HCT116 (cell line): Measurements from ENCODE around the gene EHMT1.
"Not testable (repeated sequence)": the region's sequence is repeated elsewhere in the genome, so short reads cannot be mapped to it uniquely, and the experiment has no call there.

Source experiments
- ATF3 ChIP-seq: IDR thresholded peaks from 2 replicates; pipeline ENCODE4 v1.6.1; 2012
- CBX3 ChIP-seq: IDR thresholded peaks from 2 replicates; pipeline ENCODE4 v1.6.1; 2012; ENCODE audit warnings: low read depth
- CTCF ChIP-seq, 3 experiments: fragments of 200-600 bp in 1 of 3; sonication (generic) in 1 of 3; IDR thresholded peaks in 2 of 3; conservative IDR thresholded peaks in 1 of 3; 2 replicates each; pipeline ENCODE4 v1.5.1; 2012 to 2017; ENCODE audit warnings: low read depth in 2 of 3, low read length in 2 of 3, antibody characterized with exemption in 1 of 3, borderline replicate concordance in 1 of 3, control low read depth in 1 of 3, mild to moderate bottlenecking in 1 of 3, mixed read lengths in 1 of 3, mixed run types in 1 of 3, moderate library complexity in 1 of 3; ENCODE audit not compliant: insufficient read depth in 1 of 3
- EZH2 ChIP-seq: fragments of 200-600 bp; sonication (generic); IDR thresholded peaks from 2 replicates; pipeline ENCODE4 v1.6.1; 2017; ENCODE audit warnings: antibody characterized with exemption, mixed run types
- EZH2phosphoT487 ChIP-seq: fragments of 200-600 bp; IDR thresholded peaks from 2 replicates; pipeline ENCODE4 v1.6.1; 2018; ENCODE audit warnings: antibody characterized with exemption, borderline replicate concordance
- FOSL1 ChIP-seq: IDR thresholded peaks from 2 replicates; pipeline ENCODE4 v1.6.1; 2012; ENCODE audit warnings: low read depth
- JUND ChIP-seq: IDR thresholded peaks from 2 replicates; pipeline ENCODE4 v1.6.1; 2012
- POLR2A ChIP-seq: IDR thresholded peaks from 2 replicates; pipeline ENCODE4 v1.7.0; 2011; ENCODE audit warnings: borderline replicate concordance; ENCODE audit not compliant: insufficient read depth, insufficient read length; ENCODE audit errors: extremely low read depth
- TF ChIP-seq, protein P1 (sequence below): IDR thresholded peaks from 2 replicates; pipeline ENCODE4 v1.6.1; 2012; ENCODE audit warnings: low read depth

- TF ChIP-seq CTCF (IDR thresholded peaks at IDR 0.05 in 2 of 3, conservative IDR thresholded peaks at IDR 0.05 in 1 of 3; ENCODE audit: borderline replicate concordance in 1 of 3, insufficient read depth in 1 of 3, low read depth in 2 of 3, low read length in 2 of 3); CBX3; JUND; ATF3; FOSL1; POLR2A; EZH2; EZH2phosphoT487: not testable (repeated sequence)
- TF ChIP-seq, protein P1, sequence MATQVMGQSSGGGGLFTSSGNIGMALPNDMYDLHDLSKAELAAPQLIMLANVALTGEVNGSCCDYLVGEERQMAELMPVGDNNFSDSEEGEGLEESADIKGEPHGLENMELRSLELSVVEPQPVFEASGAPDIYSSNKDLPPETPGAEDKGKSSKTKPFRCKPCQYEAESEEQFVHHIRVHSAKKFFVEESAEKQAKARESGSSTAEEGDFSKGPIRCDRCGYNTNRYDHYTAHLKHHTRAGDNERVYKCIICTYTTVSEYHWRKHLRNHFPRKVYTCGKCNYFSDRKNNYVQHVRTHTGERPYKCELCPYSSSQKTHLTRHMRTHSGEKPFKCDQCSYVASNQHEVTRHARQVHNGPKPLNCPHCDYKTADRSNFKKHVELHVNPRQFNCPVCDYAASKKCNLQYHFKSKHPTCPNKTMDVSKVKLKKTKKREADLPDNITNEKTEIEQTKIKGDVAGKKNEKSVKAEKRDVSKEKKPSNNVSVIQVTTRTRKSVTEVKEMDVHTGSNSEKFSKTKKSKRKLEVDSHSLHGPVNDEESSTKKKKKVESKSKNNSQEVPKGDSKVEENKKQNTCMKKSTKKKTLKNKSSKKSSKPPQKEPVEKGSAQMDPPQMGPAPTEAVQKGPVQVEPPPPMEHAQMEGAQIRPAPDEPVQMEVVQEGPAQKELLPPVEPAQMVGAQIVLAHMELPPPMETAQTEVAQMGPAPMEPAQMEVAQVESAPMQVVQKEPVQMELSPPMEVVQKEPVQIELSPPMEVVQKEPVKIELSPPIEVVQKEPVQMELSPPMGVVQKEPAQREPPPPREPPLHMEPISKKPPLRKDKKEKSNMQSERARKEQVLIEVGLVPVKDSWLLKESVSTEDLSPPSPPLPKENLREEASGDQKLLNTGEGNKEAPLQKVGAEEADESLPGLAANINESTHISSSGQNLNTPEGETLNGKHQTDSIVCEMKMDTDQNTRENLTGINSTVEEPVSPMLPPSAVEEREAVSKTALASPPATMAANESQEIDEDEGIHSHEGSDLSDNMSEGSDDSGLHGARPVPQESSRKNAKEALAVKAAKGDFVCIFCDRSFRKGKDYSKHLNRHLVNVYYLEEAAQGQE: not testable (repeated sequence)
Measured at GRCh38 chr9:137726336-137726735, 107.5 kb downstream of the EHMT1 start.
